ENCODE results near the gene MRPL17.
A peak's percentile ranks its signal among the peaks of the same experiment; 100 is the strongest.
"Not testable (repeated sequence)": the region's sequence is repeated elsewhere in the genome, so short reads cannot be mapped to it uniquely, and the experiment has no call there.

The MRPL17 gene

DNA sequence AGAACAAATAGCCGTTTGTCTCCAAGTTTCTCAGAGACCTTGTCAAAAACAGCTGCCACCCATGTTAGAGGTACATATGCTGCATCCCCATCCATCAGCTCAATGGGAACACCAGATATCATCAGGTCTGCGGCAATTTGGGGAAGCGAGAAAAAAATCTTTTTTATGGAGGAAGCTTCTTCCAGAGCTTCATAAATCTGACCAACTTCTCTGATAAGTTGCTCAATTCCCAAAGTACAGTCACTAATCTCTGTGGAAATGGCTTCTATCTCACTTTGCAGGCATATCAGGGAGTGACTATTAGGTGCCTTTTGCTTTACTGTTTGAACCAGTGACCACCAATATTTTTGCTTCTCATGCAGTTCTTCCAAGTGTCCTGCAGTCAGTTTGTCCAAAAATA is 34.3 kb upstream of the MRPL17 start:
- DNase-seq (ENCODE audit: low spot score) = no peak
- H3K27ac ChIP-seq = no peak overlapping the region
- no peak for TF ChIP-seq CTCF (IDR thresholded peaks at IDR 0.05)
- H3K4me3 ChIP-seq = no peak overlapping the region

DNA sequence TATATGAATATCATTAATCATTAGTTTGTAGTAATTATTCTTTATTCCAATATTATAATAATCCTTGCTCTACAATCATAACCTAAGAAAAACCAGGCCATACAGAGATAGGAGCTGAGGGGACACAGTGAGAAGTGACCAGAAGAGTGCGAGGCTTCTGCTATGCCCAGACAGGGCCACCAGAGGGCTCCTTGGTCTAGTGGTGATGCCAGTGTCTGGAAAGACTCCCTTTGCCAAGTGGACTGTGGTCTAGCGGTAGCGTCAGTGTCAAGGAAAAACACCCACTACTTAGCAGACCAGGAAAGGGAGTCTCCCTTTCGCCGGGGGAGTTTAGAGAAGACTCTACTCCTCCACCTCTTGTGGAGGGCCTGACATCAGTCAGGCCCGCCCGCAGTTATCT is 28.4 kb upstream of the MRPL17 start:
- not testable (repeated sequence) for DNase-seq (ENCODE audit: low spot score); H3K4me3 ChIP-seq; H3K27ac ChIP-seq
- TF ChIP-seq CTCF (IDR thresholded peaks at IDR 0.05) = peak; percentile 30

DNA sequence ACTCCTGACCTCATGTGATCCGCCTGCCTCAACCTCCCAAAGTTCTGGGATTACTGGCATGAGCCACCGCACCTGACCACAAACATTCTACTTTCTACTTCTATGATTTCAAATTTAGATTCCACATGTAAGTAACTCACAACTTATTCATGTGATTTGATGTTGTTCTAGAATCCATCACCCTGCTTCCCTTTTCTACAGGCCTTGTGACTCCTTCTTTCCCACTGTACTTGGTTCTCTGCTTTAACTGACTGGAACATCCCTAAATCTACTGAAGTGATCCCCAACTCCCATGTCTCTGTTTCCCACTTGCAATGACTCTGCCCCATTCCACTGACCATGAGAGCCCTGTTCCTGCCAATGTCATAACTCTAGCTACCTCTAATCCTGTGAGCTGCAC is 25.7 kb upstream of the MRPL17 start:
- DNase-seq (ENCODE audit: low spot score) = no peak
- H3K27ac ChIP-seq = no peak overlapping the region
- H3K4me3 ChIP-seq = no peak overlapping the region
- TF ChIP-seq CTCF (IDR thresholded peaks at IDR 0.05) = no peak

GRCh38 chr11:6705905-6706535 is 22.9 kb upstream of the MRPL17 start:
- H3K27ac ChIP-seq = no peak overlapping the region
- DNase-seq (ENCODE audit: low spot score) = no peak
- TF ChIP-seq CTCF (IDR thresholded peaks at IDR 0.05) = peak; percentile 75
- H3K4me3 ChIP-seq = no peak overlapping the region

DNA sequence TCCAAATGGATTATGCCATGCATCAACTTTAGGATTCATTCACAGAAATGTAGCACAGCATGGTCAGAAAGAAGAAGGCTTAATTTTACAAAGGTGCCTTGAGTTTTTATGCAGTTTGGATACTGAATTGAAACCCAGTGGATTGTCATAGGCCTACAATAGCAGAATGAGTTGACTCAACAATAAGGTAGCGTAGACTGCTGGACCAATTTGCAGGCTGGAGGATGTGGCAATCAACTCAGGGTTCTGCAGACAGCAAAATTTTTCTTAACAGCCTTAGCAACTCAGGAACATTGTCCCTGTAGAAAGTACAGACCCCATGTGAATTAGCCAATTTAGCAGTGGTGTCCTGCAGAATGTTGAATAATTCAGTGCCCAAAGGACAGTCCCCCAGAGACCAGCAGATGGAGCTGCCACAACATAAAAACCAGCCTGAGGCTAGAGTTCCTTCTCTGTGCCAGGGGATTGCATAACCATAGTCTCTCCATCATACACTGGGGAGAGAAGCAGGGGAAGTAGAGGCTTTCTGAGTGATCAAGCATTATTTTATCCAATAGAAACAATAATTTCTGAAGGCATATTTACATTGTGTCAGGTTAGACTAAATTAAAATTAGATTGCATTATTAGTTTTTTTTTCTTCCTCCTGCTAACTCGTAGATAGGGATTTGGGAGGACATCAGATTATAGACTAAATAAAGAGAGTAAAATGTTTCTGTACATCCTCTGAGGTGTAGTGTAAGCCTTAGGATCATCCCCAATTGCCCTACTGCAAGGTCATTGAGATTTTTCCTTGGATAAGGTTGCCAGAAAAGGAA is 20.3 kb upstream of the MRPL17 start:
- Histone ChIP-seq H3K4me3 (no peak overlapping the region), H3K27ac (no peak overlapping the region)
- no peak for DNase-seq (ENCODE audit: low spot score)
- peak; percentile 51 for TF ChIP-seq CTCF (IDR thresholded peaks at IDR 0.05)

- not testable (repeated sequence) for H3K27ac ChIP-seq; DNase-seq (ENCODE audit: low spot score); H3K4me3 ChIP-seq
Observed at GRCh38 chr11:6701955-6702354, 18.8 kb upstream of the MRPL17 start.

GRCh38 chr11:6695377-6695776 is 12.2 kb upstream of the MRPL17 start:
- no peak for DNase-seq (ENCODE audit: low spot score)
- Histone ChIP-seq H3K27ac (peak overlapping the region; percentile 52 to 61), H3K4me3 (no peak overlapping the region)
- TF ChIP-seq CTCF (IDR thresholded peaks at IDR 0.05) = no peak
